Adrenal gland (tissue), 5 donors: Measurements from ENCODE around the gene HSPA12B.

Experiments used
- POLR2A ChIP-seq, 2 donors: fragments of 450-650 bp; IDR thresholded peaks; one replicate each; pipeline ENCODE4 v1.6.1; 2017; ENCODE audit warnings: antibody characterized with exemption in 2 of 2, mild to moderate bottlenecking in 2 of 2, moderate library complexity in 1 of 2
- TF ChIP-seq, protein P1 (sequence below), 6 experiments: fragments of 450-650 bp in 4 of 6; fragments of 200-600 bp in 2 of 6; sonication (generic) in 1 of 6; IDR thresholded peaks; 1 replicate in 5 of 6; 2 replicates in 1 of 6; pipeline versions ENCODE4 v1.5.1 to v1.8.0; 2016 to 2021; ENCODE audit warnings: antibody characterized with exemption in 6 of 6, mild to moderate bottlenecking in 2 of 6, moderate library complexity in 1 of 6
- donor health status: DM: no; HTN: no; CAD: no.

DNA sequence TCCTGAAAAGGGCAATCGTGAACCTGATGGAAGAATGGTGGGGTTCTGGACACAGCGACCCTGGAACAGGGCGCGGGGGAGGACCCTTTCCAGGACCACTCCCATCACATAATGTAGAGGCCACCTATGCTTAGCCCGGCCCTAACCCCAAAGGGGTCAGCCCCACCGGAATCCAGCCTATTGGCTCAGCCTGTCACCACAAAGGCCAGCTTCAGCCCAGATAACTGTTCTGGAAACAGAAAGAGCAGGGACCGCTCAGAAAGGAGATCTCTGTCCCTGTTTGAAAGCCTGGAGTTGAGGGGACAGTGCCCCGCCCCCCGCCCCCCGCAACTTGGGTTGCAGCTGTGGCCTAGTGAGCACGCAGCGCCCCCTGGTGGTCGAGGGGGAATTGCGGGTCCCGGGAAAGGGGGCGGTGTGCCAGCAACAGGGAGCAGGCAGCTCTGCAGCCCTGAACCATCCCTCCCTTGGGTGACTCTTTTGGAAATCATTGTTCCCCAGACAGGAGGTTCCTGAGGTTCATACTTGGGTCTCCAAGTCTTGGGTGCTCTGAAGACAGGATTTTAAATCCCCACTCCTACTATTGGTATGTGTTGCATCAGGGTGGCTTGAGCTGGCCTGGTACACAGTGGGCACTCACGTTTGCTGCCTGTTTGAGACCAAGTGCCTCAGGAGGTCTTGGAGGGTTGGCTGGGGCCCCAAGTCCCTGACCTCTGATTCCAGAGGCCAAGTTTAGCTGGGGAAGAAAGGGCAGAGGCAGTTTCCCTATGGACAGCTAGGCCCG lies 21.6 kb upstream of the HSPA12B start:
- TF ChIP-seq, protein P1, sequence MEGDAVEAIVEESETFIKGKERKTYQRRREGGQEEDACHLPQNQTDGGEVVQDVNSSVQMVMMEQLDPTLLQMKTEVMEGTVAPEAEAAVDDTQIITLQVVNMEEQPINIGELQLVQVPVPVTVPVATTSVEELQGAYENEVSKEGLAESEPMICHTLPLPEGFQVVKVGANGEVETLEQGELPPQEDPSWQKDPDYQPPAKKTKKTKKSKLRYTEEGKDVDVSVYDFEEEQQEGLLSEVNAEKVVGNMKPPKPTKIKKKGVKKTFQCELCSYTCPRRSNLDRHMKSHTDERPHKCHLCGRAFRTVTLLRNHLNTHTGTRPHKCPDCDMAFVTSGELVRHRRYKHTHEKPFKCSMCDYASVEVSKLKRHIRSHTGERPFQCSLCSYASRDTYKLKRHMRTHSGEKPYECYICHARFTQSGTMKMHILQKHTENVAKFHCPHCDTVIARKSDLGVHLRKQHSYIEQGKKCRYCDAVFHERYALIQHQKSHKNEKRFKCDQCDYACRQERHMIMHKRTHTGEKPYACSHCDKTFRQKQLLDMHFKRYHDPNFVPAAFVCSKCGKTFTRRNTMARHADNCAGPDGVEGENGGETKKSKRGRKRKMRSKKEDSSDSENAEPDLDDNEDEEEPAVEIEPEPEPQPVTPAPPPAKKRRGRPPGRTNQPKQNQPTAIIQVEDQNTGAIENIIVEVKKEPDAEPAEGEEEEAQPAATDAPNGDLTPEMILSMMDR (IDR thresholded peaks at IDR 0.05): peak; percentile 85 to 99 (median 90)
- TF ChIP-seq POLR2A (IDR thresholded peaks at IDR 0.05): no peak
